ENCODE measurements around the gene IFT52.

IFT52 gene
- 18.9 to 21.4 reads per million in 2 experiments for total RNA-seq

GRCh38 chr20:43590392-43591303, at the start of gene IFT52:
Gene IFT52, plus strand, starts transcription at chr20:43590937. Its CDS starts 3,762 bp downstream, at chr20:43594699.
- peak; percentile 80 for DNase-seq (ENCODE audit: low read depth)

GRCh38 chr20:43541214-43541613, 49.5 kb upstream of the IFT52 start:
- DNase-seq (ENCODE audit: low read depth): no peak

- no peak for DNase-seq (ENCODE audit: low read depth)
Measured at GRCh38 chr20:43542161-43542560, 48.6 kb upstream of the IFT52 start.

GRCh38 chr20:43542674-43543073, 48.1 kb upstream of the IFT52 start:
- DNase-seq (ENCODE audit: low read depth): no peak

- no peak for DNase-seq (ENCODE audit: low read depth)
Measured at GRCh38 chr20:43543138-43543537, 47.6 kb upstream of the IFT52 start.

- DNase-seq (ENCODE audit: low read depth): no peak
Measured at GRCh38 chr20:43544501-43544900, 46.2 kb upstream of the IFT52 start.

GRCh38 chr20:43545837-43546578, 44.7 kb upstream of the IFT52 start:
- no peak for DNase-seq (ENCODE audit: low read depth)

- no peak for DNase-seq (ENCODE audit: low read depth)
Measured at GRCh38 chr20:43548273-43548880, 42.4 kb upstream of the IFT52 start.

GRCh38 chr20:43549416-43550065, 41.2 kb upstream of the IFT52 start:
- DNase-seq (ENCODE audit: low read depth): no peak

GRCh38 chr20:43550456-43550855, 40.3 kb upstream of the IFT52 start:
- no peak for DNase-seq (ENCODE audit: low read depth)

- DNase-seq (ENCODE audit: low read depth): no peak
Measured at GRCh38 chr20:43554369-43554768, 36.4 kb upstream of the IFT52 start.

- DNase-seq (ENCODE audit: low read depth): no peak
Measured at GRCh38 chr20:43558412-43559146, 32.2 kb upstream of the IFT52 start, which contains the start of gene SGK2. Gene SGK2, plus strand, starts transcription at chr20:43559027. Its CDS starts 7,469 bp downstream, at chr20:43566496.

- DNase-seq (ENCODE audit: low read depth): no peak
Measured at GRCh38 chr20:43559147-43559987, 31.4 kb upstream of the IFT52 start.

GRCh38 chr20:43560974-43561373, 29.8 kb upstream of the IFT52 start:
- DNase-seq (ENCODE audit: low read depth): no peak

GRCh38 chr20:43563429-43563828, 27.3 kb upstream of the IFT52 start:
- DNase-seq (ENCODE audit: low read depth): no peak

GRCh38 chr20:43563991-43564390, 26.7 kb upstream of the IFT52 start:
- no peak for DNase-seq (ENCODE audit: low read depth)

- DNase-seq (ENCODE audit: low read depth): no peak
Measured at GRCh38 chr20:43564455-43564854, 26.3 kb upstream of the IFT52 start.

- no peak for DNase-seq (ENCODE audit: low read depth)
Measured at GRCh38 chr20:43564993-43565757, 25.6 kb upstream of the IFT52 start.

- DNase-seq (ENCODE audit: low read depth): no peak
Measured at GRCh38 chr20:43565758-43566104, 25.0 kb upstream of the IFT52 start.

- DNase-seq (ENCODE audit: low read depth): no peak
Measured at GRCh38 chr20:43567477-43567876, 23.3 kb upstream of the IFT52 start.
